T-helper 17 cell (primary cell): ENCODE data around the gene HUS1. TPM values are rescaled to one million over a fixed set of nuclear protein-coding genes. Genes with fewer than 3 reads are reported as not detected.
A peak's percentile ranks its signal among the peaks of the same experiment; 100 is the strongest.
"Not testable (repeated sequence)": the region's sequence is repeated elsewhere in the genome, so short reads cannot be mapped to it uniquely, and the experiment has no call there.

ENCODE experiments used
- ATAC-seq: fragments of 150-1000 bp; cut with Tn5 transposase; 2 replicates; pipeline ENCODE4 v1.10.0; 2021; ENCODE audit warnings: mild to moderate bottlenecking, moderate library complexity
- DNase-seq, 3 donors: peaks; one replicate each; pipeline versions ENCODE4 v3.0.0 to v3.0.0-alpha.2; 2020 to 2021
- H3K9me3 ChIP-seq: one replicate; pipeline ENCODE4 v1.7.0; 2013; ENCODE audit warnings: low read length, mild to moderate bottlenecking; ENCODE audit not compliant: control insufficient read depth, poor library complexity, severe bottlenecking
- H3K27ac Mint-ChIP-seq: one replicate; pipeline ENCODE4 v1.8.0; 2022; ENCODE audit warnings: mild to moderate bottlenecking, moderate library complexity, mixed read lengths
- H3K27me3 Mint-ChIP-seq: one replicate; pipeline ENCODE4 v1.8.0; 2022; ENCODE audit warnings: mixed read lengths
- H3K36me3 Mint-ChIP-seq: one replicate; pipeline ENCODE4 v1.8.0; 2022; ENCODE audit warnings: low read depth, mixed read lengths
- H3K4me1 Mint-ChIP-seq: one replicate; pipeline ENCODE4 v1.8.0; 2022; ENCODE audit warnings: mild to moderate bottlenecking, mixed read lengths
- H3K4me3 Mint-ChIP-seq: one replicate; pipeline ENCODE4 v1.8.0; 2022; ENCODE audit warnings: mild to moderate bottlenecking, moderate library complexity, mixed read lengths
- total RNA-seq, 4 donors: library from RNA in 2 of 4; stranded (reverse) in 2 of 4; gene quantifications; one replicate each; pipeline ENCODE4 v1.2.3 and lab custom pipeline; 2022 to 2026

HUS1 gene
- total RNA-seq, 2 donors from 2014 or later: 57.7 to 65.1 TPM

- H3K9me3 ChIP-seq: no peaks in the 10 kb centered on the region
- Mint-ChIP-seq H3K27ac (no peak overlapping the region), H3K27me3 (no peaks in the 10 kb centered on the region), H3K4me1 (peaks cover 5% of the 10 kb centered on the region), H3K4me3 (no peak overlapping the region), H3K36me3 (peaks cover 2% of the 10 kb centered on the region)
- DNase-seq: no peak
- ATAC-seq: no peak
These were observed 40.7 kb downstream of the HUS1 start for GRCh38 chr7:47938574-47939165.

DNA sequence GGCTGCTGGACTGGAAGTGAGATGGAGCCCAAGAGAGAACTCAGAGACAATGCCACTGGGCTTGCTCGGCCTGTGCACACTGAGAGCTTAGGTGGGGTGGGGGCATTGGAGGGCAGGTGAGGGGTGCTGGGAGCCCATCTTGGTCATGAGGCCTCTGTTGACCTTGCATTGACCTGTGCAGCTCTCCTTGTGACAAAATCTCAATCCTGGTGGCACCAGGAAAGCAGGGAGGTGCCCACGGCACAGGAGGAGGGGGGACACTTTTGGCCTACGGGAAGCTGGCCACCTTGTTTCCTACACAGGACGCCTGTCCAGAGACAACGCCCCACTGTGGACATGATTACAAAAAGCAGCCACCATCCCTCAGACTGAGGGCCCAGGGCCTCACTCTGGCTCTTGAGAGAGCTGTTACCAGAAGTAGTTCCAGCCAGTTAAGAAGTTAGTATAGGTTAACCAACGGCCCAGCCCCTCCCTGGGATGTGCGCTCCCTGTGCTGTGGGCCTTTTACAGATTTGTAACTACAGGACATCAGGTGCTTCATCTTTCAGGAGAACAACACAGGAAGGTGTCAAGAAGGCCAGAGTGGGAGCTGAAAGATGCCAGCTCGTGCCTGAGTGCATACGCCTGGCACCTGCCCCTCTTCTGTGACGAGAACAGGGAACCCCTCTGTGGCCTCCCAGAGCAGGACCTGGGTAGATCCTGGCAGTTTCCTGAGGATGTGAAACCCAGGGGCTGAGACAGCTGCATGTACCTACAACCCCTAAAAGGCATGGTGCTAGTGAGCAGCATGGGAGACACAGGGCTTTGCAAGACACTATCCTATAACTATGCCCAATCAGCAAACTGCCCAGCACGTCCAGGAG, 41.5 kb downstream of the HUS1 start:
- DNase-seq (no peak), ATAC-seq (no peak)
- H3K4me3 Mint-ChIP-seq: no peak overlapping the region
- no peaks in the 10 kb centered on the region for H3K9me3 ChIP-seq
- peaks cover 5% of the 10 kb centered on the region for H3K4me1 Mint-ChIP-seq
- H3K27me3 Mint-ChIP-seq: no peaks in the 10 kb centered on the region
- peaks cover 2% of the 10 kb centered on the region for H3K36me3 Mint-ChIP-seq
- H3K27ac Mint-ChIP-seq: no peak overlapping the region

DNA sequence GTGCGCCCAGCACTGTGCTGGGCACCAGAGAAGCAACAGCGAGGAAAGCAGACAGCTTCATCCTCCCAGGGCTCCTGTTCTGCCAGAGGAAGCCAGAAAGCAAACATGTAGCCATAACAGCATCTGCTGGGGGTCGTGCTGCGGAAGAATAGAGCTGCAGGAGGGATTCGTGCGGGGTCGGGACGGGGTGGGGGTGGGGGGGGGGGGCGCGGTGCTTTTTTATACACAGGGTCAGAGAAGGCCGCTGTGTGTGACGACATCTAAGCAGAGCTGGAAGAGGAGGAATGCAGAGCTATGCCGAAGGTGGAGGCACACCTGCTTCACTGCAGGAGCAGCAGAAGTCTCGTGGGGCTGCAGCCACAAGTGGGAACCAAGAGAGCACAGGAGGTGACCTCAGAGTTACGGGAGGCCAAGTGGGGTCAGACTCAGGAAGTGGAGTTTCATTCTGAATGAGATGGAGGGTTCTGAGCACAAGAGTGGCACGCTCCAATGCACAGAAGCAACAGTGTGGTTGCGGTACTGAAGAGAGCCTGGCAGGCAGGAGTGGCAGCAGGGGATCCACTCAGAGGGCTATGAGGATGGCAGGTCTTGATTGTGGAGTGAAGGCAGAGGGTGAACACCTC, 42.2 kb downstream of the HUS1 start:
- no peaks in the 10 kb centered on the region for H3K27me3 Mint-ChIP-seq
- H3K4me1 Mint-ChIP-seq: peaks cover 5% of the 10 kb centered on the region
- no peak for DNase-seq
- peaks cover 2% of the 10 kb centered on the region for H3K36me3 Mint-ChIP-seq
- H3K27ac Mint-ChIP-seq: no peak overlapping the region
- ATAC-seq: peak; percentile 57
- H3K4me3 Mint-ChIP-seq: no peak overlapping the region
- H3K9me3 ChIP-seq: no peaks in the 10 kb centered on the region

GRCh38 chr7:47936323-47936722, 43.1 kb downstream of the HUS1 start:
- no peaks in the 10 kb centered on the region for H3K9me3 ChIP-seq
- no peaks in the 10 kb centered on the region for H3K27me3 Mint-ChIP-seq
- H3K27ac Mint-ChIP-seq: no peak overlapping the region
- DNase-seq: no peak
- peaks cover 5% of the 10 kb centered on the region for H3K4me1 Mint-ChIP-seq
- H3K36me3 Mint-ChIP-seq: peaks cover 2% of the 10 kb centered on the region
- no peak overlapping the region for H3K4me3 Mint-ChIP-seq
- ATAC-seq: no peak

- DNase-seq (no peak), ATAC-seq (no peak)
- H3K4me1 Mint-ChIP-seq: peaks cover 5% of the 10 kb centered on the region
- no peaks in the 10 kb centered on the region for H3K27me3 Mint-ChIP-seq
- H3K36me3 Mint-ChIP-seq: peaks cover 2% of the 10 kb centered on the region
- no peaks in the 10 kb centered on the region for H3K9me3 ChIP-seq
- no peak overlapping the region for H3K4me3 Mint-ChIP-seq
- H3K27ac Mint-ChIP-seq: no peak overlapping the region
These were observed 44.1 kb downstream of the HUS1 start for GRCh38 chr7:47935336-47935735.

GRCh38 chr7:47934831-47935230, 44.6 kb downstream of the HUS1 start:
- Mint-ChIP-seq H3K36me3 (peaks cover 2% of the 10 kb centered on the region), H3K4me1 (peaks cover 5% of the 10 kb centered on the region), H3K4me3 (no peak overlapping the region), H3K27ac (no peak overlapping the region), H3K27me3 (no peaks in the 10 kb centered on the region)
- no peaks in the 10 kb centered on the region for H3K9me3 ChIP-seq
- DNase-seq (no peak), ATAC-seq (no peak)

- Mint-ChIP-seq H3K27ac (no peak overlapping the region), H3K36me3 (peaks cover 2% of the 10 kb centered on the region), H3K27me3 (no peaks in the 10 kb centered on the region), H3K4me3 (no peak overlapping the region), H3K4me1 (peaks cover 5% of the 10 kb centered on the region)
- ATAC-seq (no peak), DNase-seq (no peak)
- H3K9me3 ChIP-seq: no peaks in the 10 kb centered on the region
These were observed 46.2 kb downstream of the HUS1 start for GRCh38 chr7:47933215-47933614.

GRCh38 chr7:47932466-47933037, 46.9 kb downstream of the HUS1 start:
- DNase-seq: no peak
- Mint-ChIP-seq H3K4me1 (peaks cover 4% of the 10 kb centered on the region), H3K4me3 (no peak overlapping the region), H3K36me3 (peaks cover 2% of the 10 kb centered on the region), H3K27ac (no peak overlapping the region), H3K27me3 (no peaks in the 10 kb centered on the region)
- H3K9me3 ChIP-seq: no peaks in the 10 kb centered on the region
- ATAC-seq: no peak

GRCh38 chr7:47932016-47932415, 47.4 kb downstream of the HUS1 start:
- Mint-ChIP-seq H3K27ac (no peak overlapping the region), H3K27me3 (no peaks in the 10 kb centered on the region), H3K36me3 (no peaks in the 10 kb centered on the region), H3K4me3 (no peak overlapping the region), H3K4me1 (no peaks in the 10 kb centered on the region)
- H3K9me3 ChIP-seq: no peaks in the 10 kb centered on the region
- DNase-seq: no peak
- ATAC-seq: no peak

DNA sequence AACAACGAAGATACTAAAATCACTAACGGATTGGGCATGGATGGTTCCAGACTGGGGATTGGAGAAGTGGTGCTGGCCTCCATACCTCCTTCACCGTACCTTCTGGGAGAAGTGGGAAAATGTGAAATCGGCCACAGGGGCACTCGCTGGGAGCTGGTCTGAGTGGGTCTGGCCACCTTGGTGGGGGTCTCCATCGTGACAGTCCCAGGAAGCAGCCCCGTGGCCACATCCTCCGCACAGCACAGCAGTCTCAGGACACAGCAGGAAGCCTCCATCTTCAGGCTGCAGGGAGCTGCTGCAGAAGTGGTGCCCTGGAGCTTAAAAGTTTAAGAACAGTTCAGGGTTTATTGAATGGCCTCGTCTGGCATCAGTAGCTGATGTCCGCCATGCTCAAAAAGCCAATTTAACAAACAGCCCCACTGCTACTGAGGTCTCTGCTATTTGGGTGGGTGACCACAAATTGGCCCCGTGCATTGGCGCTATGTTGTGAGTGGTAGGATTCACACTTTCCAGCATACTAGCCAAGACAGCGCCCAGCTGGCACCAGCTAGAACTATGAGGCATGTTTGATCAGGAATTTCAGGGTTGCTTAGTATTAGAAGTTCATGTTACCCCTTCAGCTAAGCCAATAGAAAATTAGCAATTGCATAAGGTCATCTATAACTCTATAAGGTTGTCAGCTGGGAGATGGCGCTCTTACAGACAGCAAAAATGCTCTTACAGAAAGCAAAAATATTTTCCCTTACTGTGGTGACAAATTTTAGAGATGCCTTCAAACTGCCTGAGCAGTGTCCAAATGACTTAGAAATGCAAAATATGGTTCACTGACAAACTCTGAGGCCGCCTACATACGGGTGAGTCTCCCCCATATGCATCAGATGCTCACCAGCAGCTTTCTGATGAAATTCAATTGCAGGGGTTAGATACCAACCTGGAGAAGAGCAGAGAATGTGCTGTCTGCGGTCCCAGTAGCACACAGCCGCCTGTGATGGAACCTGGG, 48.1 kb downstream of the HUS1 start:
- H3K36me3 Mint-ChIP-seq: no peaks in the 10 kb centered on the region
- H3K4me3 Mint-ChIP-seq: no peak overlapping the region
- no peaks in the 10 kb centered on the region for H3K9me3 ChIP-seq
- DNase-seq: no peak
- ATAC-seq: no peak
- no peak overlapping the region for H3K27ac Mint-ChIP-seq
- no peaks in the 10 kb centered on the region for H3K27me3 Mint-ChIP-seq
- H3K4me1 Mint-ChIP-seq: no peaks in the 10 kb centered on the region

- H3K4me3 Mint-ChIP-seq: no peak overlapping the region
- peaks cover 3% of the 10 kb centered on the region for H3K36me3 Mint-ChIP-seq
- ATAC-seq (no peak), DNase-seq (no peak)
- no peak overlapping the region for H3K27ac Mint-ChIP-seq
- no peaks in the 10 kb centered on the region for H3K27me3 Mint-ChIP-seq
- H3K4me1 Mint-ChIP-seq: no peaks in the 10 kb centered on the region
- no peaks in the 10 kb centered on the region for H3K9me3 ChIP-seq
These were observed 55.1 kb downstream of the HUS1 start for GRCh38 chr7:47924266-47924665.

DNA sequence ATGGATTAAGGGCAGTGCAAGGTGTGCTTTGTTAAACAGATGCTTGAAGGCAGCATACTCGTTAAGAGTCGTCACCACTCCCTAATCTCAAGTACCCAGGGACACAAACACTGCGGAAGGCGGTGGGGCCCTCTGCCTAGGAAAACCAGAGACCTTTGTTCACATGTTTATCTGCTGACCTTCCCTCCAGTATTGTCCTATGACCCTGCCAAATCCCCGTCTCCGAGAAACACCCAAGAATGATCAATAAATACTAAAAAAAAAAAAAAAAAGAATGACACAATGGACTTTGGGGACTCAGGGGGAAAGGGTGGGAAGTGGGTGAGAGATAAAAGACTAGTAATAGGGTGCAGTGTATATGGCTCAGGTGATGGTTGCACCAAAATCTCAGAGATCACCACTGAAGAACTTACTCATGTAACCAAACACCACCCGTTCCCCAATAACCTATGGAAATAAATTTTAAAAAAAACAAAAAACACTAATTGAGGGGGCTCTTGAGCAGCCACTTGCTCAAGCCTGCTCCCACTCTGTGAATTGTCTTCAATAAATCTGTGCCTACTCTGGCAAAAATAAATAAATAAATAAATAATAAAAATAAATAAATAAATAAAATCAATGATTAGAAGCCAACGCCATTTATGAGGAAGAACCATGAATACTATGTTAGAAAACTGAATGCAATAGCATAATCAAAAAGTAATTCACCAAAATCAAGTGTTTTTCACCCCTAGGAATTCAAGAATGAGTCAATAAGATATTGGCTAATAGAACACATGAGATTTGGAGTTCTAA, 56.1 kb downstream of the HUS1 start:
- not testable (repeated sequence) for H3K27me3 Mint-ChIP-seq, H3K36me3 Mint-ChIP-seq, H3K4me3 Mint-ChIP-seq, H3K4me1 Mint-ChIP-seq, ATAC-seq, H3K27ac Mint-ChIP-seq, H3K9me3 ChIP-seq, DNase-seq
